Dendritic cell treated with granulocyte-macrophage colony-stimulating factor and Interleukin-4, amounts not matched to agents 40 ng/mL and 50 ng/mL, for 4 days (primary cell): ENCODE measurements around the gene POLR3K.
A peak's percentile ranks its signal among the peaks of the same experiment; 100 is the strongest.
"Not testable (repeated sequence)": the region's sequence is repeated elsewhere in the genome, so short reads cannot be mapped to it uniquely, and the experiment has no call there.

Experiments
- H3K27ac Mint-ChIP-seq: one replicate; pipeline ENCODE4 v1.8.0; 2022; ENCODE audit warnings: mild to moderate bottlenecking, mixed read lengths
- H3K27me3 Mint-ChIP-seq: one replicate; pipeline ENCODE4 v1.8.0; 2022; ENCODE audit warnings: mild to moderate bottlenecking, mixed read lengths
- H3K36me3 Mint-ChIP-seq: one replicate; pipeline ENCODE4 v1.8.0; 2022; ENCODE audit warnings: low read depth, mixed read lengths
- H3K4me1 Mint-ChIP-seq: one replicate; pipeline ENCODE4 v1.8.0; 2022; ENCODE audit warnings: low read depth, mixed read lengths
- H3K4me3 Mint-ChIP-seq: one replicate; pipeline ENCODE4 v1.8.0; 2022; ENCODE audit warnings: mild to moderate bottlenecking, moderate library complexity, mixed read lengths
- H3K9me3 Mint-ChIP-seq: one replicate; pipeline ENCODE4 v1.8.0; 2022; ENCODE audit warnings: mixed read lengths
- intact Hi-C: fragments of 100-400 bp; cut with micrococcal nuclease; formaldehyde crosslinking; loops from one replicate; pipeline ENCODE4 v1.15.0; 2022

POLR3K gene

GRCh38 chr16:36336-36984 lies 16.9 kb downstream of the POLR3K start:
- H3K36me3 Mint-ChIP-seq = peaks cover 21% of the 10 kb centered on the region
- H3K4me3 Mint-ChIP-seq = no peak overlapping the region
- no peaks in the 10 kb centered on the region for H3K27me3 Mint-ChIP-seq
- no peak overlapping the region for H3K27ac Mint-ChIP-seq
- H3K9me3 Mint-ChIP-seq = no peaks in the 10 kb centered on the region
- H3K4me1 Mint-ChIP-seq = peaks cover 44% of the 10 kb centered on the region
- intact Hi-C loops = no loop called here

- Mint-ChIP-seq H3K4me3 (no peak overlapping the region), H3K27ac (peak overlapping the region; percentile 36), H3K36me3 (peaks cover 15% of the 10 kb centered on the region), H3K9me3 (no peaks in the 10 kb centered on the region), H3K4me1 (peaks cover 44% of the 10 kb centered on the region), H3K27me3 (no peaks in the 10 kb centered on the region)
- intact Hi-C loops = no loop called here
Observed at GRCh38 chr16:35678-36305, 17.6 kb downstream of the POLR3K start.

DNA sequence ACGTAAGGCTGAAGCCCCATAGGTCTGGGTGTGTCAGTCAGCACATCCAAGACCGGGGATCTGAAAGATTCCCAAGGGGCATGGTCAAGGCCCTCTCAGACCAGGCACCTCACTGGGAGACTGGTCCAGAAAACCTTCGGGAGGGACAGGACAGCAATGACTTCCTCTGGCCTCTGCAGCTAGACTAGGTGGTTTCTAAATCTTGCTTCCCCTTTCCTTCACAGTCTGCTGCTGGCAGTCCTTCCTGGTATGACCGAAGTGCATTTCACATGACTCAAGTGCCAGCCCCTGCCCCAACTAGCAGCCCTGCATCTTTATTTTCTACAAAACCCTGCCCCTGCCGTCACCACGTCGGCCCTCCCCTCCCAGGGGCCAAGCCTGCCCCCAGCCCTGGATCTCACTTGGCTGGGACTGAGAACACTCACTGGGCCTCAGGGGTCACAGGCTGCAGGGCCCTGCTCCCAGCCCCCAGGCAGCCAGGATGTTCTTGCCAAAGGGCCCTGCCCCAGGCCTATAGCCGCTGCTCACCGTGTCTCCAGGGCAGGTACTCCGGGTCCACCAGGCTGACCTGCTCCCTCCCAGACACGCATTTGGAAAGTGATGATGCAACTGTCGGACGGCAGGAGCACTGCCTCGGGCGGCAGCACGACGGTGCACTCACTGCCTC lies 18.3 kb downstream of the POLR3K start:
- no peaks in the 10 kb centered on the region for H3K27me3 Mint-ChIP-seq
- intact Hi-C loops = no loop called here
- peaks cover 15% of the 10 kb centered on the region for H3K36me3 Mint-ChIP-seq
- peak overlapping the region; percentile 36 for H3K27ac Mint-ChIP-seq
- H3K4me1 Mint-ChIP-seq = peaks cover 44% of the 10 kb centered on the region
- H3K9me3 Mint-ChIP-seq = no peaks in the 10 kb centered on the region
- H3K4me3 Mint-ChIP-seq = no peak overlapping the region

DNA sequence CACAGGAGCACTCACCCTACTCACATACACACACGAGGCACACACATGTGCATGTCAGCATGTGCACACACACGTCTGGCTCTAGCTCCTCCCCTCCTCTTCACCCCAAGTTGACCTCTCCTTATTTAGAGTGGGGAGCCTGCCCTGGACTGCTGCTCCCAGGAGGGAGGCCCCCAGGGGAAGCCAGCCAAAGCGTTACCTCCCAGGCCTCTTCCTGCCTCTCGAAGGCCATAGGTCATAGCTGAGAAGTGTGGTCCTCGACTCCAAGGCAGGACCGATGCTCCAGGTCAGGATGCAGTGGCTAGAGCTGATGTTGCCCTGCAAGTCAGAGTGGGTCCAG lies 18.8 kb downstream of the POLR3K start:
- Mint-ChIP-seq H3K27me3 (no peaks in the 10 kb centered on the region), H3K9me3 (no peaks in the 10 kb centered on the region), H3K36me3 (peaks cover 15% of the 10 kb centered on the region), H3K4me1 (peaks cover 44% of the 10 kb centered on the region), H3K27ac (peak overlapping the region; percentile 36), H3K4me3 (no peak overlapping the region)
- intact Hi-C loops = no loop called here

GRCh38 chr16:33877-34647 lies 19.3 kb downstream of the POLR3K start:
- H3K27ac Mint-ChIP-seq = peak overlapping the region; percentile 36
- no peak overlapping the region for H3K4me3 Mint-ChIP-seq
- intact Hi-C loops = no loop called here
- no peaks in the 10 kb centered on the region for H3K9me3 Mint-ChIP-seq
- peaks cover 11% of the 10 kb centered on the region for H3K36me3 Mint-ChIP-seq
- H3K27me3 Mint-ChIP-seq = no peaks in the 10 kb centered on the region
- H3K4me1 Mint-ChIP-seq = peaks cover 38% of the 10 kb centered on the region

DNA sequence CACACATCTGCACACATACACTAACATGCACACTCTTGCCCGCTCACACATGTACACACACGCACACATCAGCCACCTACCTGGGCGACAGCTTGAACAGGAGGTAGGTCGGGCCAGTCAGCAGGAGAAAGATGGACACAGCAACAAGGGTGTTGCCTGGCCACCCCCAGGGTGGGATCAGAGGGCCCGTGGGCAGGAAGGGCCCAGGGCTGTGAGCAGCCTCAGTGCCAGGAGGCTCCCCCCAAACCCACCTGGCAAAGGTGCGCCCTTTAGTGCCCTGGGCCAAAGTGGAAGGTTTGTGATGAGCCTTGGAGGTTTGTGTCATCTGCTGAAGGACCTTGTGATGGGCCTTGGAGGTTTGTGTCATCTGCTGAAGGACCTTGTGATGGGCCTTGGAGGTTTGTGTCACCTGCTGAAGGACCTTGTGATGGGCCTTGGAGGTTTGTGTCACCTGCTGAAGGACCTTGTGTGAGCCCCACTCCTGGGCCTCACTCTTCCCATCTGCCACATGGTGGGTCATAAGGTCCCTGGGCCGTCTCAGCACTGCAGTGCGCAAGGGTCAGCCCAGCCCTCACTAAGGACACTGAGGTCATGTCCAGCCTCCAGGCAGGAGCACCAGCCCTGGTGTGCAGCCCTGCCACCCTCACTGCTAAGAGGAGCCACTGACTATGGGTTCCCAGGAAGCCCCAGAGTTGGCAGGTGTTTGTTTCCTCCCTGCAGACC lies 20.1 kb downstream of the POLR3K start:
- Mint-ChIP-seq H3K4me1 (peaks cover 31% of the 10 kb centered on the region), H3K27ac (peak overlapping the region; percentile 36)
- H3K27me3 Mint-ChIP-seq, H3K4me3 Mint-ChIP-seq, H3K36me3 Mint-ChIP-seq, H3K9me3 Mint-ChIP-seq, intact Hi-C loops: not testable (repeated sequence)

GRCh38 chr16:30627-31026 lies 22.8 kb downstream of the POLR3K start:
- H3K36me3 Mint-ChIP-seq, H3K9me3 Mint-ChIP-seq, intact Hi-C loops, H3K27me3 Mint-ChIP-seq, H3K27ac Mint-ChIP-seq, H3K4me3 Mint-ChIP-seq: not testable (repeated sequence)
- H3K4me1 Mint-ChIP-seq = peaks cover 22% of the 10 kb centered on the region

DNA sequence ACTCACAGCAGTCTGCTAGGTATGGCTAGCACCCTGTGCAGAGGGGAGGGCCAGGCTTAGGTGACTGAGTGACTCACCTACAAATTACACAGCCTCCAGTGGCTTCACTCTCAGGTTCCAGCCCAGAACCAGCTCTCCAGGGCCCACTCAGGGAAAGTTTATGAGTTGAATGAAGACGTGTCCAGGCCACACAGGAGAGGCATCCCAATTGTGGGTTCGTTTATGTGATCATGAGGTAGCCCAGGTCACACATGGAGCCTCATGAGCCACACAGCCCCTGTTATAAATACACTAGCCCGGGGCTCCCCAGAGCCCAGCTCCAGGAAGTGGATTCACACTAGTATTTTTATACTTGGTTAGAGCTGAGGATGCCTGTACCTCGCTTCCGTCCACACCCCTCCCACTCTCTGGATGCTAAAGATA lies 27.5 kb downstream of the POLR3K start:
- H3K4me3 Mint-ChIP-seq, H3K4me1 Mint-ChIP-seq, H3K27me3 Mint-ChIP-seq, H3K36me3 Mint-ChIP-seq, H3K27ac Mint-ChIP-seq, intact Hi-C loops, H3K9me3 Mint-ChIP-seq: not testable (repeated sequence)

DNA sequence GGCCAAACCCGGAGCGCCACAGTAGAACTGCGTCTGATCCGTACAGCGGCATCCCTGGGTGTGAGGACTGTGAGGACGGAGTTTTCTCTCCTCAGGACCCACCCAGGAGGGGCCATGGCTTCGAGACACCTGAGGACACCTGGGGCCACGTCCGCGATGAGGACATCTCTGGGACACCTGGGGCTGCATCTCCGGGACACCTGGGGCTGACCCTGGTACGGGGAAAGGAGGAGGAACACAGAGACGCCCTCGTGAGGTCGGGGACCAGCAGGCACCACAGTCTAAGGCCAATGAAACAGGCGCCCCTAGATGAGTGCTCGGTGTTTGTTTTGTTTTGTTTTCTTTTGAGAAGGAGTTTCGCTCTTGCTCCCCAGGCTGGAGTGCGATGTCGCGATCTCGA lies 29.3 kb downstream of the POLR3K start:
- H3K27ac Mint-ChIP-seq, H3K9me3 Mint-ChIP-seq, H3K4me1 Mint-ChIP-seq, H3K4me3 Mint-ChIP-seq, H3K27me3 Mint-ChIP-seq, intact Hi-C loops, H3K36me3 Mint-ChIP-seq: not testable (repeated sequence)

DNA sequence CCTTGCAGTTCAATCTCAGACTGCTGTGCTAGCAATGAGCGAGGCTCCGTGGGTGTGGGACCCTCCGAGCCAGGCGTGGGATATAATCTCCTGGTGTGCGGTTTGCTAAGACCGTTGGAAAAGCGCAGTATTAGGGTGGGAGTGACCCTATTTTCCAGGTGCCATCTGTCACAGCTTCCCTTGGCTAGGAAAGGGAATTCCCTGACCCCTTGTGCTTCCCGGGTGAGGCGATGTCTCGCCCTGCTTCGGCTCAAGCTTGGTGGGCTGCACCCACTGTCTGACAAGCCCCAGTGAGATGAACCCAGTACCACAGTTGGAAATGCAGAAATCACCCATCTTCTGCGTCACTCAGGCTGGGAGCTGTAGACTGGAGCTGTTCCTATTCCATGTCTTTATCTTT lies 32.5 kb downstream of the POLR3K start:
- H3K4me1 Mint-ChIP-seq, H3K36me3 Mint-ChIP-seq, H3K9me3 Mint-ChIP-seq, H3K27ac Mint-ChIP-seq, H3K27me3 Mint-ChIP-seq, H3K4me3 Mint-ChIP-seq, intact Hi-C loops: not testable (repeated sequence)

DNA sequence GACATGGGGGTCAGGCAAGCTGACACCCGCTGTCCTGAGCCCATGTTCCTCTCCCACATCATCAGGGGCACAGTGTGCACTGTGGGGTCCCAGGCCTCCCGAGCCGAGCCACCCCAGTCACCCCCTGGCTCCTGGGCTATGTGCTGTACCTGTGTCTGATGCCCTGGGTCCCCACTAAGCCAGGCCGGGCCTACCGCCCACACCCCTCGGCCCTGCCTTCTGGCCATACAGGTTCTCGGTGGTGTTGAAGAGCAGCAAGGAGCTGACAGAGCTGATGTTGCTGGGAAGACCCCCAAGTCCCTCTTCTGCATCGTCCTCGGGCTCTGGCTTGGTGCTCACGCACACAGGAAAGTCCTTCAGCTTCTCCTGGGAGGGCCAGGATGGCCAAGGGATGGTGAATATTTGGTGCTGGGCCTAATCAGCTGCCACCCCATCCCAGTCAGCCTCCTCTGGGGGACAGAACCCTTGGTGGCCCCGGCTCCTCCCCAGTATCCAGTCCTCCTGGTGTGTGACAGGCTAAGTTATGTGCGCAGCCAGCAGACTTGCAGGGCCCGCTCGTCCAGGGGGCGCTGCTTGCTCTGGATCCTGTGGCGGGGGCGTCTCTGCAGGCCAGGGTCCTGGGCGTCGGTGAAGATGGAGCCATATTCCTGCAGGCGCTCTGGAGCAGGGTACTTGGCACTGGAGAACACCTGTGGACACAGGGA lies 36.2 kb downstream of the POLR3K start:
- H3K9me3 Mint-ChIP-seq, H3K27ac Mint-ChIP-seq, H3K27me3 Mint-ChIP-seq, H3K4me3 Mint-ChIP-seq, H3K36me3 Mint-ChIP-seq, H3K4me1 Mint-ChIP-seq, intact Hi-C loops: not testable (repeated sequence)

DNA sequence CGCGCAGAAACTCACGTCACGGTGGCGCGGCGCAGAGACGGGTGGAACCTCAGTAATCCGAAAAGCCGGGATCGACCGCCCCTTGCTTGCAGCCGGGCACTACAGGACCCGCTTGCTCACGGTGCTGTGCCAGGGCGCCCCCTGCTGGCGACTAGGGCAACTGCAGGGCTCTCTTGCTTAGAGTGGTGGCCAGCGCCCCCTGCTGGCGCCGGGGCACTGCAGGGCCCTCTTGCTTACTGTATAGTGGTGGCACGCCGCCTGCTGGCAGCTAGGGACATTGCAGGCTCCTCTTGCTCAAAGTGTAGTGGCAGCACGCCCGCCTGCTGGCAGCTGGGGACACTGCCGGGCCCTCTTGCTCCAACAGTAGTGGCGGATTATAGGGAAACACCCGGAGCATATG lies 42.6 kb downstream of the POLR3K start:
- H3K4me3 Mint-ChIP-seq, intact Hi-C loops, H3K36me3 Mint-ChIP-seq, H3K9me3 Mint-ChIP-seq, H3K4me1 Mint-ChIP-seq, H3K27ac Mint-ChIP-seq, H3K27me3 Mint-ChIP-seq: not testable (repeated sequence)

DNA sequence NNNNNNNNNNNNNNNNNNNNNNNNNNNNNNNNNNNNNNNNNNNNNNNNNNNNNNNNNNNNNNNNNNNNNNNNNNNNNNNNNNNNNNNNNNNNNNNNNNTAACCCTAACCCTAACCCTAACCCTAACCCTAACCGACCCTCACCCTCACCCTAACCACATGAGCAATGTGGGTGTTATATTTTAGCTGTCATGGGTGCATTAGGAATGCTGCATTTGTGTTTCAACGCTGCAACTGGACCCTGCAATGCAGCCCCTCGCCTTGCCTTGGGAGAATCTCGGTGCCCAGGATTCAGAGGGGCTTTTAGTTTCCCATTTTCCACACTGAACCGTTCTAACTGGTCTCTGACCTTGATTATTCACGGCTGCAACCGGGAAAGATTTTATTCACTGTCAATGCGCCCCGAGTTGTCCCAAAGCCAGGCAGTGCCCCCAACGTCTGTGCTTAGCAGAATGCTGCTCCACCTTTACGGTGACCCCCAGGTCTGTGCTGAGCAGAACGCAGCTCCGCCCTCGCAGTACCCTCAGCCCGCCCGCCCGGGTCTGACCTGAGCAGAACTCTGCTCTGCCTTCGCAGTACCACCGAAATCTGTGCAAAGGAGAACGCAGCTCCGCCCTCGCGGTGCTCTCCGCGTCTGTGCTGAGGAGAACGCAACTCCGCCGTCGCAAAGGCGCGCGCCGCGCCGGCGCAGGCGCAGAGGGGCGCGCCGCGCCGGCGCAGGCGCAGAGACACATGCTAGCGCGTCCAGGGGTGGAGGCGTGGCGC lies 43.3 kb downstream of the POLR3K start:
- Mint-ChIP-seq H3K27ac (no peak overlapping the region), H3K27me3 (no peaks in the 10 kb centered on the region)

More for the DNA sequence above, 43.3 kb downstream of the POLR3K start:
- H3K9me3 Mint-ChIP-seq = no peaks in the 10 kb centered on the region
- H3K36me3 Mint-ChIP-seq = no peaks in the 10 kb centered on the region
- intact Hi-C loops = no loop called here
- peak overlapping the region; percentile 64 for H3K4me3 Mint-ChIP-seq
- no peaks in the 10 kb centered on the region for H3K4me1 Mint-ChIP-seq
